Loucy (cell line): Measurements from ENCODE around the gene OTOA.

Source experiments
- EZH2phosphoT487 ChIP-seq: fragments of 200-600 bp; IDR thresholded peaks from 2 replicates; pipeline ENCODE4 v1.6.1; 2018; ENCODE audit warnings: antibody characterized with exemption, mild to moderate bottlenecking, moderate library complexity, borderline replicate concordance
- TF ChIP-seq, protein P1 (sequence below): fragments of 200-600 bp; sonication (generic); conservative IDR thresholded peaks from 2 replicates; pipeline ENCODE4 v1.5.1; 2014; ENCODE audit warnings: mild to moderate bottlenecking, antibody characterized with exemption, low read length

DNA sequence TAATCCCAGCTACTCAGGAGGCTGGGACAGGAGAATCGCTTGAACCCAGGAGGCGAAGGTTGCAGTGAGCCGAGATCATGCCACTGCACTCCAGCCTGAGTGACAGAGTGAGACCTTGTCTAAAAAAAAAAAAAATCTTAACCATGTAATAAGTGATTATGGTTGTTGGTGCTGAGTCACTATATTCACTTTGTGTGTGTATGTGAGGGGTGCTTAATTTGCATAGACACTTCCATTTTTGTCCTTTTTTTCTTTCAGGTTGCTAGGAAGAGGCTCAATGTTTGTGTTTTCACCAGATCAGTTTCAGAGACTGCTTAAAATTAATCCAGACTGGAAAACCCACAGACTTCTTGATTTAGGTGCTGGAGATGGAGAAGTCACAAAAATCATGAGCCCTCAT, 46.2 kb upstream of the OTOA start:
- TF ChIP-seq, protein P1, sequence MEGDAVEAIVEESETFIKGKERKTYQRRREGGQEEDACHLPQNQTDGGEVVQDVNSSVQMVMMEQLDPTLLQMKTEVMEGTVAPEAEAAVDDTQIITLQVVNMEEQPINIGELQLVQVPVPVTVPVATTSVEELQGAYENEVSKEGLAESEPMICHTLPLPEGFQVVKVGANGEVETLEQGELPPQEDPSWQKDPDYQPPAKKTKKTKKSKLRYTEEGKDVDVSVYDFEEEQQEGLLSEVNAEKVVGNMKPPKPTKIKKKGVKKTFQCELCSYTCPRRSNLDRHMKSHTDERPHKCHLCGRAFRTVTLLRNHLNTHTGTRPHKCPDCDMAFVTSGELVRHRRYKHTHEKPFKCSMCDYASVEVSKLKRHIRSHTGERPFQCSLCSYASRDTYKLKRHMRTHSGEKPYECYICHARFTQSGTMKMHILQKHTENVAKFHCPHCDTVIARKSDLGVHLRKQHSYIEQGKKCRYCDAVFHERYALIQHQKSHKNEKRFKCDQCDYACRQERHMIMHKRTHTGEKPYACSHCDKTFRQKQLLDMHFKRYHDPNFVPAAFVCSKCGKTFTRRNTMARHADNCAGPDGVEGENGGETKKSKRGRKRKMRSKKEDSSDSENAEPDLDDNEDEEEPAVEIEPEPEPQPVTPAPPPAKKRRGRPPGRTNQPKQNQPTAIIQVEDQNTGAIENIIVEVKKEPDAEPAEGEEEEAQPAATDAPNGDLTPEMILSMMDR, result no peak
- no peak for TF ChIP-seq EZH2phosphoT487
